ENCODE results near the gene RNF227. TPM values are rescaled to one million over a fixed set of nuclear protein-coding genes. Genes with fewer than 3 reads are reported as not detected.
"Not testable (repeated sequence)": the region's sequence is repeated elsewhere in the genome, so short reads cannot be mapped to it uniquely, and the experiment has no call there.

The RNF227 gene
- total RNA-seq, 4 donors from 2014 or later: 0.75 to 3.4 (median 2.7) TPM; not detected in 1

- H3K27ac ChIP-seq: no peak overlapping the region
- H3K4me1 ChIP-seq: peaks cover 0 to 23% (median 8%) of the 10 kb centered on the region in 4 donors
- no peak for TF ChIP-seq POLR2AphosphoS5 (IDR thresholded peaks at IDR 0.05)
- no peak for TF ChIP-seq CTCF (IDR thresholded peaks at IDR 0.05)
- TF ChIP-seq EP300 (IDR thresholded peaks at IDR 0.05; ENCODE audit: low read depth): no peak
- TF ChIP-seq POLR2A (IDR thresholded peaks at IDR 0.05): no peak
- in situ Hi-C loops (cut with MboI; ENCODE audit: low pct_ligation_motif_present in 1 of 4, low pct_unique_long_range_greater_than_20kb in 1 of 4, low sequenced_read_pairs in 3 of 4): loop anchor here in 2 of 4 donors (25.0 kb wide), 1 partner anchor 122 kb away; no protein-coding TSS in a partner anchor
- no peaks in the 10 kb centered on the region for H3K9me3 ChIP-seq
- no peak for DNase-seq
- no peaks in the 10 kb centered on the region for H3K36me3 ChIP-seq
- intact Hi-C loops (cut with DNase I; ENCODE audit: low total_unique reads): loop anchor here (5.0 to 10.0 kb wide), 2 partner anchors 60 to 122 kb away; partner anchors contain the start of gene KCNAB3
- no peaks in the 10 kb centered on the region for H3K27me3 ChIP-seq
- no peak overlapping the region for H3K4me3 ChIP-seq
- WGBS, 2 donors (ENCODE audit: low coverage in 1 of 2): 87 to 91% methylated on average over 5 of the region's 5 CpGs
Observed at GRCh38 chr17:7864995-7865650, 51.0 kb downstream of the RNF227 start.

- in situ Hi-C loops (cut with MboI; ENCODE audit: low pct_ligation_motif_present in 1 of 4, low pct_unique_long_range_greater_than_20kb in 1 of 4, low sequenced_read_pairs in 3 of 4) (loop anchor here in 2 of 4 donors (25.0 kb wide), 1 partner anchor 123 kb away; no protein-coding TSS in a partner anchor), intact Hi-C loops (cut with DNase I; ENCODE audit: low total_unique reads) (loop anchor here (5.0 to 10.0 kb wide), 2 partner anchors 60 to 123 kb away; partner anchors contain the start of gene KCNAB3)
- H3K4me3 ChIP-seq, H3K27me3 ChIP-seq, DNase-seq, H3K36me3 ChIP-seq, H3K27ac ChIP-seq, H3K9me3 ChIP-seq: not testable (repeated sequence)
- 57 to 90% methylated on average over 2 to 5 of the region's 5 CpGs for WGBS, 2 donors (ENCODE audit: low coverage in 1 of 2)
- H3K4me1 ChIP-seq: peaks cover 0 to 23% (median 8%) of the 10 kb centered on the region in 4 donors
Observed at GRCh38 chr17:7864384-7864783, 51.7 kb downstream of the RNF227 start.

Small RNA genes within 50 kb of the gene (small RNA-seq; reads per million reads assigned to genes)
- 0.24 to 2.2 (median 0.65) reads per million in 4 donors for gene SCARNA21

Other genes starting within 250 kb of the RNF227 start
- gene TP53, start 228.8 kb downstream of the RNF227 start, total RNA-seq: 10 to 100 TPM; 27.9 to 49.7 (median 31.7) TPM
- 10 to 100 TPM in 1 of 4 donors, 1 to 10 TPM in 3; 3.7 to 33.0 (median 6.0) TPM for gene WRAP53, start 227.8 kb downstream of the RNF227 start, total RNA-seq
- under 1 TPM in 2 of 4 donors, not detected in 2; 0.32 to 0.41 TPM for gene EFNB3, start 211.1 kb downstream of the RNF227 start, total RNA-seq
- gene DNAH2, start 198.5 kb downstream of the RNF227 start, total RNA-seq: under 1 TPM; under 0.01 to 0.55 (median 0.18) TPM
- gene KDM6B, start 82.1 kb downstream of the RNF227 start, total RNA-seq: 10 to 100 TPM; 18.3 to 33.7 (median 30.2) TPM
- gene TMEM88, start 61.2 kb downstream of the RNF227 start, total RNA-seq: 10 to 100 TPM in 1 of 4 donors, 1 to 10 TPM in 3; 2.4 to 13.1 (median 6.8) TPM
- gene NAA38, start 58.7 kb downstream of the RNF227 start, total RNA-seq: 10 to 100 TPM; 59.8 to 95.3 (median 86.5) TPM
- gene CYB5D1, start 58.3 kb downstream of the RNF227 start, total RNA-seq: 10 to 100 TPM in 1 of 4 donors, 1 to 10 TPM in 2, not detected in 1; 4.9 to 50.4 (median 9.6) TPM
- gene CHD3, start 27.5 kb downstream of the RNF227 start, total RNA-seq: 10 to 100 TPM; 53.0 to 71.6 (median 62.0) TPM
- gene KCNAB3, start 13.6 kb upstream of the RNF227 start, total RNA-seq: 1 to 10 TPM in 1 of 4 donors, under 1 TPM in 2, not detected in 1; 0.40 to 1.6 (median 0.82) TPM
- gene TRAPPC1, start 15.7 kb upstream of the RNF227 start, total RNA-seq: 10 to 100 TPM; 42.7 to 70.9 (median 68.8) TPM
- 10 to 100 TPM; 22.7 to 62.1 (median 31.6) TPM for gene CNTROB, start 15.9 kb upstream of the RNF227 start, total RNA-seq
- under 1 TPM in 1 of 4 donors, not detected in 3; 0.14 TPM for gene GUCY2D, start 86.3 kb upstream of the RNF227 start, total RNA-seq
- 10 to 100 TPM in 1 of 4 donors, 1 to 10 TPM in 3; 3.3 to 44.4 (median 5.4) TPM for gene ALOX15B, start 122.8 kb upstream of the RNF227 start, total RNA-seq
- gene ALOX12B, start 171.4 kb upstream of the RNF227 start, total RNA-seq: not detected
- gene ALOXE3, start 202.2 kb upstream of the RNF227 start, total RNA-seq: under 1 TPM in 1 of 4 donors, not detected in 3; 0.79 TPM
- not detected for gene HES7, start 207.8 kb upstream of the RNF227 start, total RNA-seq
- gene PER1, start 236.1 kb upstream of the RNF227 start, total RNA-seq: 100 to 1,000 TPM in 2 of 4 donors, 10 to 100 TPM in 2; 55.9 to 211 (median 109) TPM
- gene VAMP2, start 246.7 kb upstream of the RNF227 start, total RNA-seq: 10 to 100 TPM; 20.9 to 49.4 (median 30.1) TPM

All from transverse colon (tissue), 4 donors.